Pancreas (tissue), 10 donors: ENCODE data around the gene NRP1. TPM values are rescaled to one million over a fixed set of nuclear protein-coding genes. Genes with fewer than 3 reads are reported as not detected.

Experiments used
- ATAC-seq, 4 donors: fragments of 200-7000 bp; cut with Tn5 transposase; one replicate each; pipeline versions ENCODE4 v1.8.0 to v1.9.1; 2020; ENCODE audit warnings: mild to moderate bottlenecking in 4 of 4, moderate library complexity in 4 of 4
- DNase-seq, 6 donors: peaks; one replicate each; pipeline ENCODE4 v3.0.0-alpha.2; 2020
- FAIRE-seq: peaks from 2 replicates; lab custom pipeline; 2012; peaks lifted over from hg19 to GRCh38; lab: Jason Lieb, UNC
- H3K27ac ChIP-seq, 4 donors: fragments of 200-600 bp; sonication (generic); 1 replicate in 3 of 4; 2 replicates in 1 of 4; pipeline versions ENCODE4 v1.5.0 to v1.8.0; 2020
- H3K27me3 ChIP-seq, 4 donors: fragments of 200-600 bp; one replicate each; pipeline ENCODE4 v1.8.0; 2021
- H3K36me3 ChIP-seq, 3 donors: fragments of 200-600 bp; sonication (generic) in 1 of 3; one replicate each; pipeline versions ENCODE4 v1.5.0 to v1.8.0; 2020 to 2021
- H3K4me1 ChIP-seq, 3 donors: fragments of 200-600 bp; one replicate each; pipeline ENCODE4 v1.8.0; 2021
- H3K4me3 ChIP-seq, 4 donors: fragments of 200-600 bp; sonication (generic) in 2 of 4; one replicate each; pipeline versions ENCODE4 v1.5.0 to v1.8.0; 2020 to 2021
- H3K9me3 ChIP-seq, 4 donors: fragments of 200-600 bp; one replicate each; pipeline ENCODE4 v1.8.0; 2021
- WGBS, 2 donors: extraction: QIAGEN DNeasy Blood & Tissue Kit; methylation state at CpG; one replicate each; pipeline ENCODE4 v1.1.7; 2013; 5-methylcytosine and 5-hydroxymethylcytosine counted together
- intact Hi-C, 3 donors: fragments of 100-400 bp; cut with DNase I; formaldehyde crosslinking; loops; one replicate each; pipeline versions ENCODE4 v1.11.1 to v1.14.2; 2022
- polyA plus RNA-seq, 2 donors: library from polyadenylated mRNA; stranded (reverse); fragments of 200-250 nt; gene quantifications; one replicate each; pipeline ENCODE4 v1.2.3, GENCODE V29; 2013
- total RNA-seq, 6 donors: library from RNA; stranded (reverse); fragmentation: NEBNext Ultra II Directional in 4 of 6; extraction: Animal tissue kit (Norgen Biotek cat#: 25700) in 4 of 6; gene quantifications; one replicate each; pipeline versions ENCODE4 v1.2.1 to v1.2.4, GENCODE V29; 2021 to 2023
- TF ChIP-seq, protein P1 (sequence below), 4 donors: fragments of 200-600 bp; sonication (generic) in 3 of 4; IDR thresholded peaks; one replicate each; pipeline versions ENCODE4 v1.5.0 to v1.8.0; 2021; ENCODE audit warnings: antibody characterized with exemption in 4 of 4
- donor health status: healthy with polysubstance abuse.
- donor health status: DM: no; HTN: no; CAD: no; lungs with moderate emphysema.
- donor health status: DM: no; HTN: no; CAD: no.
- donor health status: control.
- donor health status: control.
- donor health status: Bipolar disorder and iron deficiency.
- donor health status: DM: yes; HTN: yes; CAD: no.
- donor health status: DM: no; HTN: no; CAD: no.
- donor health status: DM: no; HTN: no; CAD: no.
- donor health status: DM: yes; HTN: yes; CAD: no.

NRP1 gene
- total and polyA plus RNA-seq, 8 donors: 12.0 to 56.4 (median 28.4) TPM

DNA sequence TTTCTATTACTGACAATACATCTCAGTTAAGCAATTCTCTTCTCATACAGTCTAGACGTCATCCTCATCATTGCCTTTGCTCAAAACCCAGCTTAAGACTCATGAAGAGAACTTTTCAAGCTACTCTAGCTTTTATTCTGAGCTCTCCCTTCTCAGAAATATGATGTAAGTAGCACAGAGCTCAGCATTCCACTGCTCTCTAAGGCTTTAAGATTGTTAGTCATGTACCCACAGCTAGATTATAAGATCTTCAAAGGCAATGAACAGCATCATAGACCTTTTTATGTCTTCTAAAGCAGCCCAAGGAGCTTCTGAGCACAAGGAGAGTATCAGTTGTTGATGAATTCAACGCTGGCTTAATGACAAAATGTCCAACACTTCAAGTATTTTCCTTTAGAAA, 119.3 kb downstream of the NRP1 start:
- intact Hi-C loops: no loop called here
- DNase-seq (no peak), FAIRE-seq (no peak), ATAC-seq (peak in 3 of 4 donors; percentile 10 to 25 (median 15))
- WGBS, 2 donors: 56 to 79% methylated on average over 2 of the region's 2 CpGs
- H3K36me3 ChIP-seq: peaks cover 0 to 21% (median 7%) of the 10 kb centered on the region in 3 donors
- H3K27ac ChIP-seq: no peak overlapping the region
- no peaks in the 10 kb centered on the region for H3K9me3 ChIP-seq
- H3K27me3 ChIP-seq: no peaks in the 10 kb centered on the region
- H3K4me3 ChIP-seq: no peak overlapping the region
- H3K4me1 ChIP-seq: no peaks in the 10 kb centered on the region
- TF ChIP-seq, protein P1, sequence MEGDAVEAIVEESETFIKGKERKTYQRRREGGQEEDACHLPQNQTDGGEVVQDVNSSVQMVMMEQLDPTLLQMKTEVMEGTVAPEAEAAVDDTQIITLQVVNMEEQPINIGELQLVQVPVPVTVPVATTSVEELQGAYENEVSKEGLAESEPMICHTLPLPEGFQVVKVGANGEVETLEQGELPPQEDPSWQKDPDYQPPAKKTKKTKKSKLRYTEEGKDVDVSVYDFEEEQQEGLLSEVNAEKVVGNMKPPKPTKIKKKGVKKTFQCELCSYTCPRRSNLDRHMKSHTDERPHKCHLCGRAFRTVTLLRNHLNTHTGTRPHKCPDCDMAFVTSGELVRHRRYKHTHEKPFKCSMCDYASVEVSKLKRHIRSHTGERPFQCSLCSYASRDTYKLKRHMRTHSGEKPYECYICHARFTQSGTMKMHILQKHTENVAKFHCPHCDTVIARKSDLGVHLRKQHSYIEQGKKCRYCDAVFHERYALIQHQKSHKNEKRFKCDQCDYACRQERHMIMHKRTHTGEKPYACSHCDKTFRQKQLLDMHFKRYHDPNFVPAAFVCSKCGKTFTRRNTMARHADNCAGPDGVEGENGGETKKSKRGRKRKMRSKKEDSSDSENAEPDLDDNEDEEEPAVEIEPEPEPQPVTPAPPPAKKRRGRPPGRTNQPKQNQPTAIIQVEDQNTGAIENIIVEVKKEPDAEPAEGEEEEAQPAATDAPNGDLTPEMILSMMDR (IDR thresholded peaks at IDR 0.05): no peak

DNA sequence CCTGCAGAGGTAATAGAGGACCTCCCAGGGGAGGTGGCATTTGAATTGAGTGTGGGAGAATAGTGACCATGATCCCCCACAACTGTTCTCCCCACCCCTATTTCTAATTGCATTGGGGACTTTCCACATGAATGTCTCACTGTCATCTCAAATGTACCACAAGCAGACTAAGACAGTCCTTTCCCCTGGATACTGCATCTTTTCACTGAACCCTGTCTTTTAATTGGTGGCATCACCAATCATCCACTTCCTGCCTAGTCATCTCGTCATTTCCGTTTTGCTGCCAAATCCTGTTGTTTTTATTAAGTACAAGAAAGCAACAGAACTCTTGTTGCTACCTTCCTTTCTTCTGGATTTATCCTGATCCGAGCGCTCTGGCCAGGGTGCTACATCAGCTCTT, 120.3 kb downstream of the NRP1 start:
- DNase-seq: no peak

DNA sequence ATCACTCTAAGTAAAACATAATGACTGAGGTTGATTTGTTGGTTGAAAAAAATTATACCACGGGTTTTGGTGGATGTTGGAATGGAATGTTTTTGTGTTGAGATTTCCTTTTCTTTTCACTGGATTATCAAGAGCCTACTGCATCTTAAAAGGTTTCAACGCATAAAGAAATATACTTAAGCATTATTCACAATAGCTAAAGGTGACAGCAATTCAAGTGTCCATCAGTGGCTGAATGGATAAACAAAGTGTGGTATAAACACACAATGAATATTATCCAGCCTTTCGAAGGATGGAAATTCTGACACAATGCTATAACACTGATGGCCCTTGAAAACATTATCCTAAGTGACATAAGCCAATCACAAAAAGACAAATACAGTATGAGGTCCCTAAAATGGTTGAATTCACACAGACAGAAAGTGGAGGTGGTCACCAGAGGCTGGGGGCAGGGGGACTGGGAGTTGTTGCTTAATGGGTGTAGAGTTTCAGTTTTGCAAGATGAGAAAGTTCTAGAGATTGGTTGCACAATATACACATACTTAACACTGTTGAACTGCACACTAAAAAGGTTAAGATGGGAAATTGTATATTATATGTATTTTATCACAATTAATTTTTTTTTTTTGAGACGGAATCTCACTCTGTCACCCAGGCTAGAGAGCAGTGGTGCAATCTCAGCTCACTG, 122.3 kb downstream of the NRP1 start:
- 76 to 88% methylated on average over 4 of the region's 4 CpGs for WGBS, 2 donors
- ATAC-seq (no peak), FAIRE-seq (no peak), DNase-seq (no peak)
- Histone ChIP-seq H3K9me3 (no peaks in the 10 kb centered on the region), H3K27me3 (no peaks in the 10 kb centered on the region), H3K27ac (no peak overlapping the region), H3K36me3 (peaks cover 0 to 26% (median 7%) of the 10 kb centered on the region in 3 donors), H3K4me3 (no peak overlapping the region), H3K4me1 (peaks cover 0 to 4% (median 3%) of the 10 kb centered on the region in 3 donors)
- TF ChIP-seq, protein P1 (IDR thresholded peaks at IDR 0.05): no peak
- intact Hi-C loops: no loop called here

More for the DNA sequence above, 120.3 kb downstream of the NRP1 start:
- TF ChIP-seq, protein P1 (IDR thresholded peaks at IDR 0.05): no peak
- Histone ChIP-seq H3K4me1 (no peaks in the 10 kb centered on the region), H3K27me3 (no peaks in the 10 kb centered on the region), H3K9me3 (no peaks in the 10 kb centered on the region), H3K36me3 (peaks cover 0 to 21% (median 7%) of the 10 kb centered on the region in 3 donors), H3K4me3 (no peak overlapping the region), H3K27ac (no peak overlapping the region)
- ATAC-seq: no peak
- no peak for FAIRE-seq
- 79 to 87% methylated on average over 4 of the region's 4 CpGs for WGBS, 2 donors
- intact Hi-C loops: no loop called here

DNA sequence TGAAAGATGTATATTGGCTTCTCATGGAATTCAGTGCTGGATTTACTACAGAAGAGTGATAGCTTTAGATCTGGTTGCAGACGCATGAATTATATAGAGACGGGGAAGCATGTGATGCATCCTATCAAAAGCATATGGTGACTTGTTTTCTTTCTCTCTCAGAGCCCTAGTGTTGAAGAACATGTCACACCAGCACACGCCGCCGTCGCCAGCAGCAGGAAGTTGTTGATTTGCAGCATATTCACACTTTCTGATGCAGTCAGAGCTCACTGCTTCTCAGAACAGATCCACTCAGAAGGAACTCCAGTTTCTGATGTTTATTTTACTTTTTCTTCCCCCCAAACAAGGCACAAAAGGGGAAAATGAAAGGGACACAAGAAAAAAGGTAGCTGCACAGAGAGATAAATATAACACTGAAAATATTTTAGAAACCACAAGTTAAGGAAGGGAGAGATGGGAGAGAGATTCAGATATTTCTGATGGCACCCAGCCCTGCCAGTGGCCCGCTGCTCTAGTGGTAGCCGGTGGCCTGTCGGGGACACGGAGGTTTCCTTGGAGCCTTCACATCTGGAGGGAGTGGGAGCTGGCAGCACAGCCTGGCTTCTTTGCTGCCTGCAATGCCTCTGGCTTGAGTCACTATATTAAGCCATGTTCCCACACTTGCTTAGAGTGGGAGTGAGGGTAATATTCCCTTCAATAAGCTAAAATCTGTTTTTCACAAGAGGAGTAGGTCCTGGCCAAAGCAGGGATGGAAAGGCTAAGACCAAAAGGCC, 123.2 kb downstream of the NRP1 start:
- TF ChIP-seq, protein P1 (IDR thresholded peaks at IDR 0.05): no peak
- Histone ChIP-seq H3K27ac (no peak overlapping the region), H3K9me3 (no peaks in the 10 kb centered on the region), H3K27me3 (no peaks in the 10 kb centered on the region), H3K36me3 (peaks cover 0 to 33% (median 7%) of the 10 kb centered on the region in 3 donors), H3K4me1 (peaks cover 0 to 4% (median 3%) of the 10 kb centered on the region in 3 donors), H3K4me3 (no peak overlapping the region)
- FAIRE-seq (no peak), DNase-seq (no peak), ATAC-seq (peak in 3 of 4 donors; percentile 33 to 54 (median 52))
- WGBS, 2 donors: 78 to 81% methylated on average over 10 of the region's 10 CpGs
- intact Hi-C loops: no loop called here
